ENCODE data around the gene TACC3.

DNA sequence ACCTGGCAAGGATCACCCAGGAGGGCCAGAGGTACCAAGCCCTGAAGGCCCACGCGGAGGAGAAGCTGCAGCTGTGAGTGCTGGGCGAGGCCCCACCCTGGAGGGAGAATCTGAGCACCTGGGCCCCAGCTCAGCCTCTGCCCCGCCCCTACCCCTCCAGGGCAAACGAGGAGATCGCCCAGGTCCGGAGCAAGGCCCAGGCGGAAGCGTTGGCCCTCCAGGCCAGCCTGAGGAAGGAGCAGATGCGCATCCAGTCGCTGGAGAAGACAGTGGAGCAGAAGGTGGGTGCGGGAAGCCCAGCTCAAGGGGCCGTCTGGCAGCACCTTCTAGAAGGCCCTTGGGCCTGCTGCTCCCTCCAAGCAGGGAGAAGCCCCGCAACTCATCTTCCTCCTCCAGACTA, 23.2 kb downstream of the TACC3 start:
- TF ChIP-seq CTCF (IDR thresholded peaks at IDR 0.05) = no peak
- no peak for TF ChIP-seq POLR2A (IDR thresholded peaks at IDR 0.05)

Data from adrenal gland (tissue), 5 donors.